GM12865 (cell line): ENCODE measurements around the gene SFXN3.

Experiments
- DNase-seq: peaks from one replicate; pipeline ENCODE4 v3.0.0; 2010; ENCODE audit warnings: low read depth
- H3K4me3 ChIP-seq: 2 replicates; pipeline ENCODE4 v1.5.1; 2011; ENCODE audit warnings: mild to moderate bottlenecking, low read depth, low read length, control low read depth
- TF ChIP-seq, protein P1 (sequence below): IDR thresholded peaks from 2 replicates; pipeline ENCODE4 v1.5.1; 2011; ENCODE audit warnings: low read length, control low read depth, low read depth, inconsistent platforms; ENCODE audit not compliant: insufficient read depth; ENCODE audit errors: missing control alignments

Gene SFXN3, protein sequence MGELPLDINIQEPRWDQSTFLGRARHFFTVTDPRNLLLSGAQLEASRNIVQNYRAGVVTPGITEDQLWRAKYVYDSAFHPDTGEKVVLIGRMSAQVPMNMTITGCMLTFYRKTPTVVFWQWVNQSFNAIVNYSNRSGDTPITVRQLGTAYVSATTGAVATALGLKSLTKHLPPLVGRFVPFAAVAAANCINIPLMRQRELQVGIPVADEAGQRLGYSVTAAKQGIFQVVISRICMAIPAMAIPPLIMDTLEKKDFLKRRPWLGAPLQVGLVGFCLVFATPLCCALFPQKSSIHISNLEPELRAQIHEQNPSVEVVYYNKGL

DNA sequence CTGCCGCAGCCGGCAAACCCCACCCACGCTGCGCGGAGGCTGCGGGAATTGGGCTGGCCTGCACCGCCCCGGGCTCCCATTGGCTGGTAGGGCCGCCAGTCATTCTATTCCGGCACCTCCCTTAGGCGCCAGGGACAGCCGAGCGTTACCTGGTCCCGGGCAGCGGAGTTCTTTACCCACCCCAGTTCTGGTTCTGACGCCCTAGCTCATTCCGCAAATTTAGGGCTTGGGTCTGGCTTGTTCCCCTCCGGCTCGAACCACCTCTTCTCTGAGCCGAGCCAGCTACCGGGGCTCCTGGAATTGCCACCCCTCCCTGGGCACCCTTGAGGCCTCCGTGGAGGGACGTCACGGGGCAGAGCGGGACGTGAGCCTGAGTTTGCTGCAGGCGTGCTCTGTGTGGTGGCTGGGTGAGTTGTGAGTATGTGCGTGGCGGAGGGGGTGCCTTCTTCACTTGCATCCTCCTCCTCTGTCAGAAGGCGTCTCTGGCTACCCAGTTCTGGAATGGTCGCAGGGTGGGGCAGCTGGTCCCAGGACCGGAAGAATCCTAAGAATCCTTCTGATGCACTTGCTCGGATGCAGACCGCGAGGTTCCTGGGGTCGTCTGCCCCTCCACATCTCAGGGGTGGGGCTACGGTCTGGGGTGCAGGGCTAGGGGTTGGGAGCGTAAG lies at the start of gene SFXN3, which contains the start of gene PDZD7:
Gene SFXN3 (plus strand): TSS at position 107 of the 668 bp plus-strand sequence. CDS start 3,461 bp downstream, outside the sequence.
Gene PDZD7 (minus strand): TSS at position 2 of the 668 bp plus-strand sequence. CDS start 910 bp downstream, outside the sequence.
- DNase-seq = peak; percentile 97
- TF ChIP-seq, protein P1, sequence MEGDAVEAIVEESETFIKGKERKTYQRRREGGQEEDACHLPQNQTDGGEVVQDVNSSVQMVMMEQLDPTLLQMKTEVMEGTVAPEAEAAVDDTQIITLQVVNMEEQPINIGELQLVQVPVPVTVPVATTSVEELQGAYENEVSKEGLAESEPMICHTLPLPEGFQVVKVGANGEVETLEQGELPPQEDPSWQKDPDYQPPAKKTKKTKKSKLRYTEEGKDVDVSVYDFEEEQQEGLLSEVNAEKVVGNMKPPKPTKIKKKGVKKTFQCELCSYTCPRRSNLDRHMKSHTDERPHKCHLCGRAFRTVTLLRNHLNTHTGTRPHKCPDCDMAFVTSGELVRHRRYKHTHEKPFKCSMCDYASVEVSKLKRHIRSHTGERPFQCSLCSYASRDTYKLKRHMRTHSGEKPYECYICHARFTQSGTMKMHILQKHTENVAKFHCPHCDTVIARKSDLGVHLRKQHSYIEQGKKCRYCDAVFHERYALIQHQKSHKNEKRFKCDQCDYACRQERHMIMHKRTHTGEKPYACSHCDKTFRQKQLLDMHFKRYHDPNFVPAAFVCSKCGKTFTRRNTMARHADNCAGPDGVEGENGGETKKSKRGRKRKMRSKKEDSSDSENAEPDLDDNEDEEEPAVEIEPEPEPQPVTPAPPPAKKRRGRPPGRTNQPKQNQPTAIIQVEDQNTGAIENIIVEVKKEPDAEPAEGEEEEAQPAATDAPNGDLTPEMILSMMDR = no peak
- peak within 1 kb of the TSS; percentile 56 for H3K4me3 ChIP-seq

DNA sequence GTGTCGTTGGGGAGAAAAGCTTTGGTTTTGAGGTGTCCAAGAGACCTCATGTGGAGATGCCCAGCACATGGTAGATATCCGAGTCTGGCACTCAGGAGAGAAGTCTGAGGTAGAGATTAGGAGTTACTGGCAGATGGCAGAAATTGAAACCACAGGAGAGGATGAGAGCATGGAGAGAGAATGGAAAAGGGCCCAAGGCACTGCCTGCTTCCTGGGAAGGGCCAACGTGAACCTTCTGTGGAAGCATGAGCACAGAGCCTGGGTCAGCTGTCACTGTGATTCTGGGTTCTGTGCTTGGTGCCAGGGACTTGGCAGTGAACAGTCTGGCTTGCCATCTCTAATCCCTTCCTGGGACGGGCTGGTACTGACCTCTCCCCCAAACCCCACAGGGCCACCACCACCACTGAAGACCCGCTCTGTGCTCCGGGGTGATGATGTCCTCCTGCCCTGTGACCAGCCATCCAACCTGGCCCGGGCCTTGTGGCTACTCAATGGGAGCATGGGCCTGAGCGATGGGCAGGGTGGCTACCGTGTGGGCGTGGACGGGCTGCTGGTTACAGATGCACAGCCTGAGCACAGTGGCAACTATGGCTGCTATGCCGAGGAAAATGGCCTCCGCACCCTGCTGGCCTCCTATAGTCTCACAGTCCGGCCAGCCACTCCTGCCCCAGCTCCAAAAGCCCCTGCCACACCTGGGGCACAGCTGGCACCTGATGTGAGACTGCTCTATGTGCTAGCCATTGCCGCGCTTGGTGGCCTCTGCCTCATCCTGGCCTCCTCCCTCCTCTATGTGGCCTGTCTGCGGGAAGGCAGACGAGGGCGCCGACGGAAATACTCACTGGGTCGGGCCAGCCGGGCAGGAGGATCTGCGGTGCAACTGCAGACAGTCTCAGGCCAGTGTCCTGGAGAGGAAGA lies 47.9 kb upstream of the SFXN3 start:
- DNase-seq = no peak
- no peak overlapping the region for H3K4me3 ChIP-seq
- TF ChIP-seq, protein P1 = no peak

DNA sequence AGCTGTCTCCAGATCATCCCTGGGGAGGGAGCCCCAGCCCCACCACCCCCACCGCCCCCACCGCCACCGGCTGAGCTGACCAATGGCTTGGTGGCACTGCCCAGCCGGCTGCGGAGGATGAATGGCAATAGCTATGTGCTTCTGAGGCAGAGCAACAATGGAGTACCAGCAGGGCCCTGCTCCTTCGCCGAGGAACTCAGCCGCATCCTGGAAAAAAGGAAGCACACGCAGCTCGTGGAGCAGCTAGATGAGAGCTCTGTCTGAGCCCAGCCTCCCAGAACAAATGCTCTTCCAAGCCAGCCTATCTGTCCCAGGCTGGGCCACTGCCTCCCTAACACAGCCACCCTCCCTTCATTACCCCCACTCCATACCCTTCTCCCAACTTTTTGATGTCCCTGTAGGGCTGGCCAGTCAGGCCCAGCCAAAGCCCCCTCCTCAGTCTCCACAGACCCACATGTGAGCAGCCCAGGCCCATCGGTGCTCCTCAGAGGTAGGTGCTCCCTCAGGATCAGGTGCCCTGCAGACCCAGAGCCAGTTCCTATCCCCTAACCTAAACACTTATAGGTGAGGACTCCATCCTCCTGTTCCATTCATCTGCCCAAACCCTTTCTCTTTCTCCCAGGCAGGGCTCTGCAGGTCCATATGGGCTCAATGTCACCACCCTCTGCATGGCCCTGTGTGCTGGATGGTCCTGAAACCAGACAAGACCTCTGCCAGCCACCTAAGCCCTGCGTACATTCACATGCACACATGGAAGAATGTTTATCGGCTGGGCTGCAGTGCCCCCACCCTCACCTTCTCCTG lies 47.0 kb upstream of the SFXN3 start:
- DNase-seq = no peak
- no peak overlapping the region for H3K4me3 ChIP-seq
- TF ChIP-seq, protein P1 = no peak

DNA sequence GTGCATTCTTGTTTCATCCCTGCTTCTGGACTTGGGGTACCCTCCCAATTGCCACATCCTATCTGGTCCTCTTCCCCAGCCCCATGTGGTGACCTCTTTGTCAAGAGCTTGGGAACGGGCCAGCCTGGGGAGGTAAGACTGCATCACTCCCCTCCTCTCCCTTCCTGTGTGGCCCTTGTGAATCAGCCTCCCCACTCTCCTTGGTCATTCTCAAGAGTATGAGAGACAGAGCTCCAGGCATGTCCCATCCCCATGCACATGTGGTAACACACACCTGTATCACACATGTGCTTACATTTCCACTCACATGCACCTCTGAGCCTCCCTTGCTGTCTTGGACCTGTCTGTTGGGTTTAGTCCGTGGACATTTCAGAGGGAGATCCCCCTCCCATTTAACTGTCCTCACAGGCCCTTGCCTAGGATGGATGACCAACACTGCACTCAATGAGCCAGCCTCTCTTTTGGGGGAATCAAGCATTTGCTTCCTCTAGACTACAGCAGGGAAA lies 46.3 kb upstream of the SFXN3 start:
- H3K4me3 ChIP-seq = no peak overlapping the region
- DNase-seq = no peak
- TF ChIP-seq, protein P1 = no peak

DNA sequence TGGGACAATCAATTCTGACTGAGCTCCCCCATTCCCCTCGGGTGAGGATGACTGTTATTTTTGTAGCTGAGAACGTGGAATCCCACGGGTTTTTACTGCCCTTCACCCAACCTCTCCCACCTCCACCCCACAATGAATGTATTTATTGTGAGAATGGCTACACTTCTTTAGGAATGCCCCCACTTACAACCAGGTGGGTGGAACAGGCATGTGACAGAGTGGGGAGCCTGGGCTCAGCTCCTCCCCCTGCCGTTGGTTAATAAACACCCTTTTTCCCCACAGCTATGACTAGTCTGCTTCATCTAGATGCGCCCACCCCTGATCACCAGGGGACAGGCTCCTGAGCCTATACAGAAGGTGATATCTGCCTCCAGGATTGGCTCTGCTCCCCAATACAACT lies 45.7 kb upstream of the SFXN3 start:
- DNase-seq = no peak
- no peak overlapping the region for H3K4me3 ChIP-seq
- TF ChIP-seq, protein P1 = peak; percentile 1

DNA sequence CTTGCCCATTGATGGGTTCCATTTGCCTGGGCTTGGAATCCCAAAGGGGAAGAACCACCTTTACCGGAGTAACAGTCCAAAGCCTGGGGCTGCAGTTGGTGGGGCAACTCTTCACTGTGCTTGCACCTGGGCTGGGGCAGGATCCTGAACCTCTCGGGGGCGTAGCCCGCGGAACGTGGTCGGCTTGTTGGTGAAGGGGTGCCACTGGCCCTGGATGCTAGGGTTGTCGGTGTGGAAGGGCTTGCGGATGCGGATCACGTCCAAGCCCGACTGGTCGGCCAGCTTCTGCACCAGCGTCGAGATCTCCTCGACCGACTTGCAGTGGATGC lies 44.4 kb upstream of the SFXN3 start:
- no peak for DNase-seq
- H3K4me3 ChIP-seq = peak overlapping the region; percentile 77
- TF ChIP-seq, protein P1 = no peak
